ENCODE results near the gene PER1.

Gene PER1

GRCh38 chr17:8189041-8189710, 37.0 kb upstream of the PER1 start:
- CTCF ChIA-PET = interaction anchor here (0.7 to 1.0 kb wide), 2 partner anchors 8 to 655 kb away, joined by 3 to 5 read pairs; no protein-coding TSS in a partner anchor

DNA sequence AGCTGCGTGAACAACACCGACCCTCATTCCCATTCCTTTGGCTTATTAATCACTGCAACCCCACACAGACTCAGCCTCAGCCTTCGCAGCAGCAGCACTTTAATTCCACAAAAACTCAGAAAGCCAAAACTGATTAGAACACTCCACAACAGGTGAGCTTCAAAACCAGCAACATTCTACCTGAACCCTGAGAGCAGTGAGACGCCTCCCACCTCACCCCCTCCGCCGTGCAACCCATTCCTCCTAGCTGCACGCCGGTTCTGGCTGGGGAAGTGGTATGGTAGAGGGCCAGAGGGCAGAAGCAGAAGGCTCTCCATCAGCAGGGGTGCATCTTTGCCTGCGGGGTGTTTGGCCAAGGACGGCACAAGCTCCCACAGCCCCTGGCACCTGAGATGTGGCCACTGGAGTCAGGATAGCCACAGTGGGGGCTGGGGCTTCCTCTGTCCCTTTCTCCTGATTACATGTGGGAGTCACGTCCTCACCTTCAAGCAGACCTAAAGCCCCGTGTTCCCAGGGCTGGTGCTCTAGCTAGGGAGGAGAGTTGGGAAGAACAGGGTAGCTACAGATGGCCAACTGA, 36.1 kb upstream of the PER1 start:
- POLR2A ChIA-PET = interaction anchor here (0.7 to 10.5 kb wide), 9 partner anchors 11 to 188 kb away, joined by 3 to 135 read pairs (median 7); partner anchors contain the start of genes AURKB, CTC1, KRABD2 and SLC25A35
- DNase-seq (ENCODE audit: extremely low spot score) = no peak
- TF ChIP-seq ARNT (IDR thresholded peaks at IDR 0.05) (no peak), NFRKB (IDR thresholded peaks at IDR 0.05) (no peak), FOXK2 (IDR thresholded peaks at IDR 0.05) (no peak), FOXA1 (IDR thresholded peaks at IDR 0.05) (no peak), ZNF384 (IDR thresholded peaks at IDR 0.05) (no peak), CTBP1 (IDR thresholded peaks at IDR 0.05; ENCODE audit: borderline replicate concordance) (no peak), LEF1 (IDR thresholded peaks at IDR 0.05; ENCODE audit: borderline replicate concordance) (no peak), SUZ12 (IDR thresholded peaks at IDR 0.05) (no peak), SP1 (IDR thresholded peaks at IDR 0.05) (no peak), BHLHE40 (IDR thresholded peaks at IDR 0.05; ENCODE audit: borderline replicate concordance) (no peak), ELF4 (IDR thresholded peaks at IDR 0.05) (no peak), HDGF (IDR thresholded peaks at IDR 0.05; ENCODE audit: borderline replicate concordance) (no peak), FOXM1 (IDR thresholded peaks at IDR 0.05; ENCODE audit: borderline replicate concordance) (no peak)
- TF ChIP-seq, protein P1, sequence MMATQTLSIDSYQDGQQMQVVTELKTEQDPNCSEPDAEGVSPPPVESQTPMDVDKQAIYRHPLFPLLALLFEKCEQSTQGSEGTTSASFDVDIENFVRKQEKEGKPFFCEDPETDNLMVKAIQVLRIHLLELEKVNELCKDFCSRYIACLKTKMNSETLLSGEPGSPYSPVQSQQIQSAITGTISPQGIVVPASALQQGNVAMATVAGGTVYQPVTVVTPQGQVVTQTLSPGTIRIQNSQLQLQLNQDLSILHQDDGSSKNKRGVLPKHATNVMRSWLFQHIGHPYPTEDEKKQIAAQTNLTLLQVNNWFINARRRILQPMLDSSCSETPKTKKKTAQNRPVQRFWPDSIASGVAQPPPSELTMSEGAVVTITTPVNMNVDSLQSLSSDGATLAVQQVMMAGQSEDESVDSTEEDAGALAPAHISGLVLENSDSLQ (IDR thresholded peaks at IDR 0.05) = no peak
- CTCF ChIA-PET = interaction anchor here (0.6 to 0.7 kb wide), 4 partner anchors 20 to 656 kb away, joined by 3 to 5 read pairs (median 4); partner anchors contain the start of gene SLC25A35

More at GRCh38 chr17:8189041-8189710, 37.0 kb upstream of the PER1 start:
- POLR2A ChIA-PET = interaction anchor here (0.7 to 10.5 kb wide), 9 partner anchors 11 to 106 kb away, joined by 3 to 135 read pairs (median 8); partner anchors contain the start of genes AURKB, CTC1 and SLC25A35
- no peak for DNase-seq (ENCODE audit: extremely low spot score)
- no peak for TF ChIP-seq LEF1 (IDR thresholded peaks at IDR 0.05; ENCODE audit: borderline replicate concordance)
- TF ChIP-seq HDGF (IDR thresholded peaks at IDR 0.05; ENCODE audit: borderline replicate concordance) = no peak
- no peak for TF ChIP-seq TARDBP (IDR thresholded peaks at IDR 0.05)
- no peak for TF ChIP-seq FOXA1 (IDR thresholded peaks at IDR 0.05)
- TF ChIP-seq BHLHE40 (IDR thresholded peaks at IDR 0.05; ENCODE audit: borderline replicate concordance) = no peak
- no peak for TF ChIP-seq ELF4 (IDR thresholded peaks at IDR 0.05)
- TF ChIP-seq ARNT (IDR thresholded peaks at IDR 0.05) = no peak
- no peak for TF ChIP-seq ZNF384 (IDR thresholded peaks at IDR 0.05)

DNA sequence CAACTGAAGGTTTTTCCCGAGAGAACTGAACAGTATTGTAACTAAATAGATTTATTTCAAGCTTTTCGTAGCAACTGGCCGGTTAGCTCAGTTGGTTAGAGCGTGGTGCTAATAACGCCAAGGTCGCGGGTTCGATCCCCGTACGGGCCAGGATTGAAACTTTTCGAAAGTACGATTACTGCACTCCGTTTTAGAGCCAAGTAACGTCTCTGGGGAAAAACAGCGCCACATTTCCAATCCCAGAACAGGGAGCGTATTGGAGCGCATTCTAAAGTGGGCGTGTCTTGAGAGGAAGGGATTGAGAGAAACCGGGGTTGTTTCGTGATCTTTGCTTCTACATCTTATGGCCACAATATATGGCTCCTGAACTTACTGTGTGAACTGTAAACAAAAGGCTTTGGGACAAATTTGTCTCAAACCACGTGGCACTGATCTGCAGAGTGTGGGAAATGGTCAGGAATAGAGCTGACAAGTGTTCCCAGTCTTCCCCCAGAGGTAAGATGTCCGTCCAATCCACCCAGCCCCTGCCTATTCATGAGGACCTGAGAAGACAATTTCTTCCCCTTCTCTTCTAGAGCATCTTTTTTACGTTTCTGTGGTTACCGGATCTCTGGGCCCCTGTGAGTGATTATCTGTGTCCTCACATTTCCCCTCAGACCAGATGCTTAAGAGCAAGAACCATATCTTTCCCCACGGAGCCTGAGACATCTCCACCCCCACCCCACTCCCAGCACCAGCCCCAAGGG, 35.5 kb upstream of the PER1 start:
- CTCF ChIA-PET = interaction anchor here (0.6 to 0.7 kb wide), 3 partner anchors 21 to 530 kb away, joined by 3 to 5 read pairs (median 4); no protein-coding TSS in a partner anchor
- POLR2A ChIA-PET = interaction anchor here (0.7 to 10.5 kb wide), 10 partner anchors 12 to 256 kb away, joined by 3 to 135 read pairs (median 6); partner anchors contain the start of genes AURKB, CNTROB, CTC1 and KRABD2
- DNase-seq (ENCODE audit: extremely low spot score) = peak; percentile 75
- TF ChIP-seq L3MBTL2 (conservative IDR thresholded peaks at IDR 0.05) = peak; percentile 7; the same call in 1 of the 2 replicates
- no peak for TF ChIP-seq BHLHE40 (IDR thresholded peaks at IDR 0.05; ENCODE audit: borderline replicate concordance)
- no peak for TF ChIP-seq ARNT (IDR thresholded peaks at IDR 0.05)

DNA sequence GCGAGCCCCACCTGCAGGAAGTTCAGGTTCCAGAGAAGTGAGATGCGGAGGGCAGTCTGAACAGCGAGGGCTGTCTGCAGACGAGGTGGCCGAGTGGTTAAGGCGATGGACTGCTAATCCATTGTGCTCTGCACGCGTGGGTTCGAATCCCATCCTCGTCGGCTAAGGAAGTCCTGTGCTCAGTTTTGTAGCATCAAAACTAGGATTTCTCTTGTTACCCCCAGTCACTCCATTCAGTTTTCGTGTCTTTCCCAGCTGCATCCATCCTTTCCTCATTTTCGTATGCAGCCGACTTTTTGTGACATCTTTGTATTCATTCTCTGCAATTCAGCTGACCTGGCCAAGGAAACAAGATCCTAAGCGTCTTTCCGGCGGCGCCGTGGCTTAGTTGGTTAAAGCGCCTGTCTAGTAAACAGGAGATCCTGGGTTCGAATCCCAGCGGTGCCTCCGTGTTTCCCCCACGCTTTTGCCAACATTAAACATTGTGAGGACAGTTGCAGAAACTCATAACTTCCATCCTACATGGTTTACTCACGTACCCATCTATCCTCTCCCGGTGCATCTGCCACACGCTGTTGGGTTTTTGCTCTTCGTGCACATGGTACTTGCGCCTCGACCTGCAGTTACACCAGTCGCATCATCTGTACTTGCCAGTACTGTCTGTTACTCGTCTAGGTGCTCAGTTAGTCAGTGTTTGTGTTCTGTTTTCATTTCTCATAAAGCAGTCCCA, 34.7 kb upstream of the PER1 start:
- ChIA-PET CTCF (interaction anchor here (0.5 to 0.6 kb wide), 2 partner anchors 62 to 63 kb away, joined by 3 read pairs; partner anchors contain the start of gene HES7), POLR2A (interaction anchor here (0.7 to 10.5 kb wide), 9 partner anchors 12 to 255 kb away, joined by 3 to 135 read pairs (median 5); partner anchors contain the start of genes AURKB, CNTROB, KRABD2 and SLC25A35)
- DNase-seq (ENCODE audit: extremely low spot score) = peak; percentile 68
- TF ChIP-seq FOXM1 (IDR thresholded peaks at IDR 0.05; ENCODE audit: borderline replicate concordance) (no peak), ELF4 (IDR thresholded peaks at IDR 0.05) (no peak), ARNT (IDR thresholded peaks at IDR 0.05) (peak; percentile 5; the same call in 1 of the 2 replicates), HDGF (IDR thresholded peaks at IDR 0.05; ENCODE audit: borderline replicate concordance) (no peak), FOXK2 (IDR thresholded peaks at IDR 0.05) (no peak; the same call in 1 of the 2 replicates), CTBP1 (IDR thresholded peaks at IDR 0.05; ENCODE audit: borderline replicate concordance) (no peak), SUZ12 (IDR thresholded peaks at IDR 0.05) (no peak), NFRKB (IDR thresholded peaks at IDR 0.05) (no peak), FOXA1 (IDR thresholded peaks at IDR 0.05) (no peak), L3MBTL2 (conservative IDR thresholded peaks at IDR 0.05) (peak; percentile 53; the same call in 1 of the 2 replicates), TARDBP (IDR thresholded peaks at IDR 0.05) (no peak)
- TF ChIP-seq, protein P1 (IDR thresholded peaks at IDR 0.05) = 0 out of 2 replicates have a peak, but pooled peaks have one; percentile 6

GRCh38 chr17:8186446-8186786, 34.2 kb upstream of the PER1 start:
- POLR2A ChIA-PET = interaction anchor here (0.8 to 10.5 kb wide), 8 partner anchors 9 to 109 kb away, joined by 3 to 135 read pairs (median 4); partner anchors contain the start of genes AURKB and SLC25A35

More at GRCh38 chr17:8186446-8186786, 34.2 kb upstream of the PER1 start:
- TF ChIP-seq ZNF384 (IDR thresholded peaks at IDR 0.05) (no peak), CTBP1 (IDR thresholded peaks at IDR 0.05; ENCODE audit: borderline replicate concordance) (no peak), BHLHE40 (IDR thresholded peaks at IDR 0.05; ENCODE audit: borderline replicate concordance) (no peak), LEF1 (IDR thresholded peaks at IDR 0.05; ENCODE audit: borderline replicate concordance) (no peak), ELF4 (IDR thresholded peaks at IDR 0.05) (no peak), TARDBP (IDR thresholded peaks at IDR 0.05) (no peak), L3MBTL2 (conservative IDR thresholded peaks at IDR 0.05) (no peak; the same call in 1 of the 2 replicates), FOXK2 (IDR thresholded peaks at IDR 0.05) (no peak), FOXM1 (IDR thresholded peaks at IDR 0.05; ENCODE audit: borderline replicate concordance) (no peak), ARNT (IDR thresholded peaks at IDR 0.05) (no peak), NFRKB (IDR thresholded peaks at IDR 0.05) (no peak), SUZ12 (IDR thresholded peaks at IDR 0.05) (no peak), HDGF (IDR thresholded peaks at IDR 0.05; ENCODE audit: borderline replicate concordance) (no peak), FOXA1 (IDR thresholded peaks at IDR 0.05) (no peak)
- TF ChIP-seq, protein P1 (IDR thresholded peaks at IDR 0.05) = no peak
- CTCF ChIA-PET = interaction anchor here (0.5 to 1.4 kb wide), 3 partner anchors 35 to 67 kb away, joined by 3 to 5 read pairs (median 3); partner anchors contain the start of gene HES7
- no peak for DNase-seq (ENCODE audit: extremely low spot score)
